Measurements from ENCODE around the gene SDK1. TPM values are rescaled to one million over a fixed set of nuclear protein-coding genes. Genes with fewer than 3 reads are reported as not detected.

Gene SDK1
- total and polyA plus RNA-seq, 2 of the 8 experiments (the other 6 are each of a cell fraction or from before 2014, with no cell fraction given): 3.3 to 7.2 TPM

GRCh38 chr7:3979611-3980299 lies 678.7 kb downstream of the SDK1 start:
- no peak overlapping the region for H3K14ac ChIP-seq (ENCODE audit: insufficient read length)
- DNase-seq (ENCODE audit: low read depth in 1 of 2, low spot score in 2 of 2): no peak
- peak overlapping the region; percentile 33; the same call in 1 of the 2 replicates for H2AFZ ChIP-seq (ENCODE audit: low read length)
- 78% methylated on average over 5 of the region's 5 CpGs; no CpG with 5 or more reads in 1 of the 2 experiments for WGBS, 2 experiments (ENCODE audit: extremely low coverage in 1 of 2, insufficient coverage in 1 of 2, insufficient read length in 1 of 2, insufficient replicate concordance in 2 of 2, low coverage in 1 of 2, low lambda C conversion rate in 2 of 2, missing lambda C conversion rate in 1 of 2)
- peaks cover 1 to 11% (median 7%) of the 10 kb centered on the region in 4 experiments; a peak in 5 of 7 replicates for H3K4me1 ChIP-seq (replicated peaks in 1 of 4; ENCODE audit: control insufficient read depth in 3 of 4, insufficient read depth in 4 of 4, low read length in 3 of 4)
- H3K9me3 ChIP-seq (ENCODE audit: insufficient read depth in 2 of 2, low read depth in 1 of 2, low read length in 1 of 2): no peaks in the 10 kb centered on the region; a peak in 1 of 4 replicates
- no peak overlapping the region for H3K23ac ChIP-seq (ENCODE audit: insufficient read length)
- no peaks in the 10 kb centered on the region for H3K23me2 ChIP-seq (ENCODE audit: low read depth, low read length)
- H4K8ac ChIP-seq (ENCODE audit: extremely low read depth, insufficient read depth, low read length): no peak overlapping the region
- peak overlapping the region; percentile 32; the same call in 1 of the 2 replicates for H2BK20ac ChIP-seq (ENCODE audit: low read length)
- H2BK12ac ChIP-seq (ENCODE audit: low read depth, low read length): 0 out of 2 replicates have a peak overlapping the region, but pooled peaks have one; percentile 84
- no peak overlapping the region for H3K4me3 ChIP-seq (ENCODE audit: extremely low read depth in 1 of 4, insufficient read depth in 2 of 4, low read depth in 3 of 4, low read length in 4 of 4)
- H3K27me3 ChIP-seq (replicated peaks in 1 of 4; ENCODE audit: control insufficient read depth in 3 of 4, extremely low read depth in 1 of 4, insufficient read depth in 3 of 4, low read length in 3 of 4): no peaks in the 10 kb centered on the region
- no peak overlapping the region for H4K91ac ChIP-seq (replicated peaks; ENCODE audit: insufficient read length, low read length)
- no peaks in the 10 kb centered on the region for H3K79me1 ChIP-seq (ENCODE audit: low read depth, low read length)
- POLR2A ChIA-PET (ENCODE audit: partially characterized antibody): interaction anchor here (1.7 kb wide), 1 partner anchor 27 kb away, joined by 3 read pairs; no protein-coding TSS in a partner anchor
- no peaks in the 10 kb centered on the region for H4K20me1 ChIP-seq (replicated peaks in 1 of 2; ENCODE audit: control insufficient read depth in 1 of 2, insufficient read depth in 2 of 2, low read length in 2 of 2)
- H3K4me2 ChIP-seq (ENCODE audit: insufficient read depth in 1 of 2, low read depth in 2 of 2, low read length in 2 of 2): peak overlapping the region in 1 of 2 experiments; percentile 11; a peak in 1 of 4 replicates
- H3K4ac ChIP-seq (replicated peaks; ENCODE audit: insufficient read length, low read depth, low read length): no peak overlapping the region
- H3K79me2 ChIP-seq (ENCODE audit: control insufficient read depth in 1 of 2, insufficient read depth in 2 of 2, low read length in 2 of 2): no peaks in the 10 kb centered on the region
- H4K5ac ChIP-seq (ENCODE audit: insufficient read length, low read depth, low read length): no peak overlapping the region
- 0 out of 2 replicates have a peak overlapping the region, but pooled peaks have one; percentile 32 for H3K27ac ChIP-seq (ENCODE audit: low read depth, low read length)
- peak overlapping the region; percentile 95; the same call in 1 of the 2 replicates for H2BK15ac ChIP-seq (ENCODE audit: low read length)
- H3K56ac ChIP-seq (replicated peaks; ENCODE audit: insufficient read length, low read depth, low read length): no peak overlapping the region
- no peak overlapping the region for H3K18ac ChIP-seq (ENCODE audit: extremely low read depth, low read length)
- no peaks in the 10 kb centered on the region for H3K36me3 ChIP-seq (ENCODE audit: control insufficient read depth in 2 of 4, insufficient read depth in 4 of 4, low read length in 3 of 4)
- CTCF ChIA-PET (ENCODE audit: partially characterized antibody): interaction anchor here (0.6 to 1.9 kb wide), 5 partner anchors 10 to 225 kb away, joined by 3 to 5 read pairs (median 3); no protein-coding TSS in a partner anchor
- no peak overlapping the region for H2BK120ac ChIP-seq (replicated peaks; ENCODE audit: low read depth, low read length)
- peak overlapping the region in 2 of 4 experiments; percentile 8 to 32; a peak in 1 of 7 replicates for H3K9ac ChIP-seq (replicated peaks in 1 of 4; ENCODE audit: extremely low read depth in 1 of 4, low read depth in 3 of 4, low read length in 3 of 4)
- FAIRE-seq: no peak
- H2AK5ac ChIP-seq (ENCODE audit: low read depth, low read length): no peak overlapping the region
- no peak overlapping the region; the same call in 1 of the 2 replicates for H2BK5ac ChIP-seq (ENCODE audit: low read depth, low read length)
- TF ChIP-seq EP300 (IDR thresholded peaks at IDR 0.05; ENCODE audit: borderline replicate concordance in 1 of 2, low read depth in 2 of 2, low read length in 2 of 2) (no peak), SIN3A (conservative IDR thresholded peaks at IDR 0.05 in 1 of 2, IDR thresholded peaks at IDR 0.05 in 1 of 2; ENCODE audit: low read depth in 1 of 2, low read length in 2 of 2) (no peak)
